Stomach (tissue), 4 donors: ENCODE results near the gene LMAN1L.

Experiments used
- POLR2A ChIP-seq, 4 donors: fragments of 450-650 bp; IDR thresholded peaks; one replicate each; pipeline ENCODE4 v1.6.1; 2016; ENCODE audit warnings: antibody characterized with exemption in 4 of 4, control low read depth in 2 of 4, mild to moderate bottlenecking in 1 of 4, moderate library complexity in 1 of 4
- TF ChIP-seq, protein P1 (sequence below), 7 experiments: fragments of 450-650 bp in 4 of 7; fragments of 200-600 bp in 3 of 7; sonication (generic) in 3 of 7; IDR thresholded peaks; one replicate each; pipeline ENCODE4 v1.5.1; 2016 to 2019; ENCODE audit warnings: antibody characterized with exemption in 7 of 7, control low read depth in 2 of 7, mild to moderate bottlenecking in 1 of 7

DNA sequence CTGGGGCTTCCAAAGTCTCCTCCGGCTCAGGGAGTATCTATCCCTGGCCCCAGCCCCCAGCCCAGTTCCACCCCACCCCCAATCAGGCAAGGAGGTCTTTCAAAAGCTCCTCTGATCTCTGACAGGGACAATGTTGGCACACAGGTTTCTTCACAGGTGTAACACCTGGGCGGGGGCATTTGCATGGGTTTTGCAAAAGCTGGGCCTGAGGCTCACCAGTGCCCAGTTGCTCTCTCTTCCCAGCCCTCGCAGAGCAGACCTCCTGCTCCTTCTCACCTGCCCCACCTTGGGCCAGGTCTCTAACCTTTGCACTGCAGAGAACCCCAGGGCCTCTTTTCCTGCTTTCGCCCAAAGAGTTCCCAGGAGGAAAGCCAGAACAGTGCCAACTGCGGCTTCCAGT, 39.3 kb upstream of the LMAN1L start:
- TF ChIP-seq, protein P1, sequence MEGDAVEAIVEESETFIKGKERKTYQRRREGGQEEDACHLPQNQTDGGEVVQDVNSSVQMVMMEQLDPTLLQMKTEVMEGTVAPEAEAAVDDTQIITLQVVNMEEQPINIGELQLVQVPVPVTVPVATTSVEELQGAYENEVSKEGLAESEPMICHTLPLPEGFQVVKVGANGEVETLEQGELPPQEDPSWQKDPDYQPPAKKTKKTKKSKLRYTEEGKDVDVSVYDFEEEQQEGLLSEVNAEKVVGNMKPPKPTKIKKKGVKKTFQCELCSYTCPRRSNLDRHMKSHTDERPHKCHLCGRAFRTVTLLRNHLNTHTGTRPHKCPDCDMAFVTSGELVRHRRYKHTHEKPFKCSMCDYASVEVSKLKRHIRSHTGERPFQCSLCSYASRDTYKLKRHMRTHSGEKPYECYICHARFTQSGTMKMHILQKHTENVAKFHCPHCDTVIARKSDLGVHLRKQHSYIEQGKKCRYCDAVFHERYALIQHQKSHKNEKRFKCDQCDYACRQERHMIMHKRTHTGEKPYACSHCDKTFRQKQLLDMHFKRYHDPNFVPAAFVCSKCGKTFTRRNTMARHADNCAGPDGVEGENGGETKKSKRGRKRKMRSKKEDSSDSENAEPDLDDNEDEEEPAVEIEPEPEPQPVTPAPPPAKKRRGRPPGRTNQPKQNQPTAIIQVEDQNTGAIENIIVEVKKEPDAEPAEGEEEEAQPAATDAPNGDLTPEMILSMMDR (IDR thresholded peaks at IDR 0.05): no peak
- no peak for TF ChIP-seq POLR2A (IDR thresholded peaks at IDR 0.05)
